Measurements from ENCODE around the gene COLGALT1. TPM values are rescaled to one million over a fixed set of nuclear protein-coding genes. Genes with fewer than 3 reads are reported as not detected.

Gene COLGALT1
- total RNA-seq, 1 experiment from 2014 or later = 48.5 TPM

DNA sequence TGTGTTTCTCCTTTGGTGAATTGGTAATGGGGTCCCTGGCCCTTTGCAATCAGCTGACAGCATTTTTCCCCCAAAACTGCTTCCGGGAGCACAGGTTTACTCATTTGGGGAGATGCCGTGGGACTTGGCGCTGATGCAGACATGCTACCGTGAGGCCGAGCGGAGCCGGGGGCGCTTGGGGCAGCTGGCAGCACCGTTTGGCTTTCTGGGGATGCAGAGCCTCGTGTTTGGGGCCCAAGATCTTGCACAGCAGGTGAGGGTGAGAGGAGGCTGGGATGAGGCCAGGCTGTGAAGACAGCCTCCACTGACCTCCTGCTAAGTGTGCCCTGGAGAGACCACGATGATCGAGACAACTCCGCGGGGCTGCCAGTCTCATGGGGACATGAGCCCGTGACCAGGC is 13.4 kb upstream of the COLGALT1 start:
- no peak overlapping the region for H3K23ac ChIP-seq (ENCODE audit: insufficient read length, low read depth, low read length)
- H3K14ac ChIP-seq (ENCODE audit: insufficient read depth, low read length) = no peak overlapping the region; the same call in 1 of the 2 replicates
- no peak overlapping the region for H3K56ac ChIP-seq (ENCODE audit: insufficient read length, low read depth, low read length)
- no peak for DNase-seq
- H2BK120ac ChIP-seq (ENCODE audit: low read depth, low read length, poor library complexity, severe bottlenecking) = no peak overlapping the region
- no peak overlapping the region for H2AFZ ChIP-seq (ENCODE audit: low read length)
- no peaks in the 10 kb centered on the region for H3K79me2 ChIP-seq (ENCODE audit: insufficient read depth, low read length)
- no peak overlapping the region for H2AK5ac ChIP-seq (ENCODE audit: insufficient read length, low read length)
- no peak overlapping the region for H4K8ac ChIP-seq (replicated peaks; ENCODE audit: insufficient read length, low read depth, low read length)
- Mint-ChIP-seq H3K9me3 (peaks cover 0 to 6% of the 10 kb centered on the region in 2 experiments; a peak in 3 of 5 replicates), H3K27ac (no peak overlapping the region), H3K36me3 (ENCODE audit: insufficient read depth in 1 of 3, low read depth in 3 of 3) (no peaks in the 10 kb centered on the region; a peak in 1 of 7 replicates), H3K4me3 (no peak overlapping the region), H3K4me1 (peaks cover 9 to 13% of the 10 kb centered on the region in 2 experiments), H3K27me3 (ENCODE audit: low read depth) (peaks cover 38% of the 10 kb centered on the region)
- TF ChIP-seq, protein P1, sequence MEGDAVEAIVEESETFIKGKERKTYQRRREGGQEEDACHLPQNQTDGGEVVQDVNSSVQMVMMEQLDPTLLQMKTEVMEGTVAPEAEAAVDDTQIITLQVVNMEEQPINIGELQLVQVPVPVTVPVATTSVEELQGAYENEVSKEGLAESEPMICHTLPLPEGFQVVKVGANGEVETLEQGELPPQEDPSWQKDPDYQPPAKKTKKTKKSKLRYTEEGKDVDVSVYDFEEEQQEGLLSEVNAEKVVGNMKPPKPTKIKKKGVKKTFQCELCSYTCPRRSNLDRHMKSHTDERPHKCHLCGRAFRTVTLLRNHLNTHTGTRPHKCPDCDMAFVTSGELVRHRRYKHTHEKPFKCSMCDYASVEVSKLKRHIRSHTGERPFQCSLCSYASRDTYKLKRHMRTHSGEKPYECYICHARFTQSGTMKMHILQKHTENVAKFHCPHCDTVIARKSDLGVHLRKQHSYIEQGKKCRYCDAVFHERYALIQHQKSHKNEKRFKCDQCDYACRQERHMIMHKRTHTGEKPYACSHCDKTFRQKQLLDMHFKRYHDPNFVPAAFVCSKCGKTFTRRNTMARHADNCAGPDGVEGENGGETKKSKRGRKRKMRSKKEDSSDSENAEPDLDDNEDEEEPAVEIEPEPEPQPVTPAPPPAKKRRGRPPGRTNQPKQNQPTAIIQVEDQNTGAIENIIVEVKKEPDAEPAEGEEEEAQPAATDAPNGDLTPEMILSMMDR (conservative IDR thresholded peaks at IDR 0.05) = no peak
- no peak overlapping the region for H3K9ac ChIP-seq (ENCODE audit: extremely low read depth, insufficient read length, low read length)
- no peak overlapping the region for H3K18ac ChIP-seq (ENCODE audit: insufficient read length, low read depth, low read length)
- H2BK15ac ChIP-seq (ENCODE audit: low read depth, low read length) = no peak overlapping the region
- H3K4me2 ChIP-seq (ENCODE audit: insufficient read depth, insufficient read length, low read length) = no peak overlapping the region
- no peaks in the 10 kb centered on the region; the same call in 1 of the 2 replicates for H3K27me3 ChIP-seq (ENCODE audit: insufficient read depth, low read length)
- no peaks in the 10 kb centered on the region for H3K9me3 ChIP-seq (ENCODE audit: control insufficient read depth, low read depth, low read length)
- H4K20me1 ChIP-seq (ENCODE audit: control insufficient read depth, insufficient read depth, insufficient read length) = no peaks in the 10 kb centered on the region
- H3K23me2 ChIP-seq (ENCODE audit: insufficient read length, low read depth, low read length, poor library complexity, severe bottlenecking) = peaks cover 7% of the 10 kb centered on the region
- no peaks in the 10 kb centered on the region for H3K79me1 ChIP-seq (ENCODE audit: insufficient read depth, low read depth, low read length, poor library complexity, severe bottlenecking)
- H4K5ac ChIP-seq (ENCODE audit: insufficient read length, low read depth, low read length) = no peak overlapping the region
- H3K4me1 ChIP-seq (ENCODE audit: insufficient read depth, low read length) = no peaks in the 10 kb centered on the region
- no peak overlapping the region for H4K91ac ChIP-seq (ENCODE audit: insufficient read length, low read depth, low read length)
- no peak overlapping the region for H3K27ac ChIP-seq (ENCODE audit: insufficient read length, low read depth, low read length)
- no peak overlapping the region for H2BK20ac ChIP-seq (ENCODE audit: low read depth, low read length, poor library complexity, severe bottlenecking)
- no peak overlapping the region for H2BK5ac ChIP-seq (ENCODE audit: insufficient read length, low read length)
- H3T11ph ChIP-seq (ENCODE audit: low read length) = no peak overlapping the region
- H3K4ac ChIP-seq (ENCODE audit: low read depth, low read length) = no peak overlapping the region
- H2BK12ac ChIP-seq (ENCODE audit: insufficient read length, low read depth, low read length) = no peak overlapping the region
- no CpG with 5 or more reads among the region's 15 CpGs for WGBS (ENCODE audit: extremely low coverage, insufficient read length, low lambda C conversion rate)
